K562 (cell line): ENCODE measurements around the gene HIKESHI. TPM values are rescaled to one million over a fixed set of nuclear protein-coding genes. Genes with fewer than 3 reads are reported as not detected.
A peak's percentile ranks its signal among the peaks of the same experiment; 100 is the strongest.

Source experiments
- CREB3L1 ChIP-seq: fragments of 450-650 bp; IDR thresholded peaks from 2 replicates; pipeline ENCODE4 v1.6.1; 2014; ENCODE audit warnings: low read depth, mild to moderate bottlenecking, moderate library complexity, borderline replicate concordance
- CUX1 ChIP-seq: fragments of 200-800 bp; sonication (Bioruptor generic); IDR thresholded peaks from 2 replicates; pipeline ENCODE4 v1.6.1; 2016; ENCODE audit warnings: missing genetic modification characterization, missing compliant biosample characterization
- E2F8 ChIP-seq: fragments of 450-650 bp; IDR thresholded peaks from 2 replicates; pipeline ENCODE4 v1.7.1; 2018; ENCODE audit warnings: mild to moderate bottlenecking, low read depth; ENCODE audit not compliant: partially characterized antibody
- ESRRA ChIP-seq: fragments of 450-650 bp; IDR thresholded peaks from 2 replicates; pipeline ENCODE4 v1.6.1; 2014; ENCODE audit warnings: low read depth, mild to moderate bottlenecking, moderate library complexity, borderline replicate concordance
- SAP30 ChIP-seq: fragments of 200-600 bp; sonication (generic); IDR thresholded peaks from 2 replicates; pipeline ENCODE4 v1.6.1; 2012; ENCODE audit warnings: borderline replicate concordance, low read depth, mild to moderate bottlenecking, moderate library complexity, low read length, control low read depth, inconsistent platforms; ENCODE audit not compliant: insufficient read depth, poor library complexity, severe bottlenecking
- ZHX1 ChIP-seq: fragments of 150-350 bp; conservative IDR thresholded peaks from 2 replicates; pipeline ENCODE4 v1.6.1; 2014; ENCODE audit warnings: low read length
- polyA plus RNA-seq, 8 experiments: library from polyadenylated mRNA; depleted of rRNA in 4 of 8; stranded (reverse) in 5 of 8; unstranded in 3 of 8; fragments of >200 nt; fragmentation: Nextera tagmentation in 2 of 8; fragmentation: Illumina TruSeq in 1 of 8; extraction: Ambion mirVana in 2 of 8; extraction: Trizol in 1 of 8; gene quantifications; 2 replicates each; pipeline versions ENCODE4 v1.2.1 to v1.2.3, GENCODE V29; 2011 to 2014; ENCODE audit warnings: inconsistent platforms in 1 of 8, missing spikeins in 1 of 8
- total RNA-seq, 7 experiments: library from RNA; depleted of rRNA in 6 of 7; stranded (reverse); fragments of >200 nt in 6 of 7; fragmentation: Illumina TruSeq in 2 of 7; extraction: Trizol in 2 of 7; gene quantifications; 2 replicates each; pipeline versions ENCODE4 v1.2.1 to v1.2.3, GENCODE V29; 2011 to 2021; ENCODE audit warnings: low replicate concordance in 1 of 7
- TF ChIP-seq, protein P1 (sequence below): fragments of 450-650 bp; conservative IDR thresholded peaks from 2 replicates; pipeline ENCODE4 v1.6.1; 2016; ENCODE audit warnings: missing genetic modification characterization, low read depth, mild to moderate bottlenecking, missing compliant biosample characterization, moderate library complexity
- TF ChIP-seq, protein P2 (sequence below): fragments of 200-800 bp; sonication (Bioruptor generic); IDR thresholded peaks from 2 replicates; pipeline ENCODE4 v1.6.1; 2017; ENCODE audit warnings: missing genetic modification characterization, missing compliant biosample characterization

The HIKESHI gene
- total and polyA plus RNA-seq, 9 of the 15 experiments (the other 6 are each of a cell fraction or from before 2014, with no cell fraction given) = 33.2 to 196 (median 62.7) TPM

DNA sequence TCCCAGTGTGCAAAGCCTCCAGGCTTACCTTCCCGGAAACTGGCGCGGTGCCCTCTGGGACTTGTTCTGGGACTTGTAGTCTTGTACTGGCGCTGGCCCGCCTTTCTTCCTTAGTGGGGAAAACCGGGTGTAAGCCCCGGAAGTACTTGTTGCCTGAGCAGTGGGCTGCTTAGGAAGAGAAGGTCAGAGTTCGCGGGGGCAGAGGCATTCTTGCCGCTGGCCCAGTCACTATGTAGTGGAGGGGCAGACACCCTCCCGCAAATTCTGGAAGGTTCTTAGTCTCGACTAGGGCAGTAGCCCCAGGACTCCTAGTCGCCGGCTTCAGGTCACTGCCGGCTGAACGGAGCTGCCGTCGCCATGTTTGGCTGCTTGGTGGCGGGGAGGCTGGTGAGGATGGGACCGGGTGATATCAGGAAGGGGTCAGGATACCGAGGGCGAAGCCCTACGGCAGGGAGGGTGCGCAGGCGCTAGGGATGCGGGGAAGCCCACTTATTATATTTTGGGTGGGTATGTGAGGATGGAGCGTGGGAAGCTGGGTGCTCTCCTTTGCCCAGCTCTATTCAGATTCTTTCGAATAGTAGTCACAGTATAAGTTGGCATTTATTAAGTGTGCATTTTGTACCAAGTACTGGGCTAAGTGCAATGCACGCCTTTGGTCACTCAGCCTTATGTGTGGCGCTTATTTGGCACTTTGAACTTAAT is at the start of gene HIKESHI (continued):
- TF ChIP-seq CREB3L1 (peak; percentile 96), E2F8 (peak; percentile 78), SAP30 (peak; percentile 55), CUX1 (CRISPR knock-in tag) (peak; percentile 69; the same call in 1 of the 2 replicates), ESRRA (peak; percentile 62; the same call in 1 of the 2 replicates), ZHX1 (0 out of 2 replicates have a peak, but pooled peaks have one; percentile 61)
- TF ChIP-seq, protein P1, sequence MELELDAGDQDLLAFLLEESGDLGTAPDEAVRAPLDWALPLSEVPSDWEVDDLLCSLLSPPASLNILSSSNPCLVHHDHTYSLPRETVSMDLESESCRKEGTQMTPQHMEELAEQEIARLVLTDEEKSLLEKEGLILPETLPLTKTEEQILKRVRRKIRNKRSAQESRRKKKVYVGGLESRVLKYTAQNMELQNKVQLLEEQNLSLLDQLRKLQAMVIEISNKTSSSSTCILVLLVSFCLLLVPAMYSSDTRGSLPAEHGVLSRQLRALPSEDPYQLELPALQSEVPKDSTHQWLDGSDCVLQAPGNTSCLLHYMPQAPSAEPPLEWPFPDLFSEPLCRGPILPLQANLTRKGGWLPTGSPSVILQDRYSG (tag) = peak; percentile 64; the same call in 1 of the 2 replicates
- TF ChIP-seq, protein P2, sequence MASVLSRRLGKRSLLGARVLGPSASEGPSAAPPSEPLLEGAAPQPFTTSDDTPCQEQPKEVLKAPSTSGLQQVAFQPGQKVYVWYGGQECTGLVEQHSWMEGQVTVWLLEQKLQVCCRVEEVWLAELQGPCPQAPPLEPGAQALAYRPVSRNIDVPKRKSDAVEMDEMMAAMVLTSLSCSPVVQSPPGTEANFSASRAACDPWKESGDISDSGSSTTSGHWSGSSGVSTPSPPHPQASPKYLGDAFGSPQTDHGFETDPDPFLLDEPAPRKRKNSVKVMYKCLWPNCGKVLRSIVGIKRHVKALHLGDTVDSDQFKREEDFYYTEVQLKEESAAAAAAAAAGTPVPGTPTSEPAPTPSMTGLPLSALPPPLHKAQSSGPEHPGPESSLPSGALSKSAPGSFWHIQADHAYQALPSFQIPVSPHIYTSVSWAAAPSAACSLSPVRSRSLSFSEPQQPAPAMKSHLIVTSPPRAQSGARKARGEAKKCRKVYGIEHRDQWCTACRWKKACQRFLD (CRISPR knock-in tag) = peak; percentile 97
